DND-41 (cell line): ENCODE data around the gene MCU.

Source experiments
- ATAC-seq: fragments of 200-7000 bp; cut with Tn5 transposase; 3 replicates; pipeline ENCODE4 v1.9.1; 2021; ENCODE audit warnings: low read depth; ENCODE audit not compliant: insufficient read depth
- DNase-seq: peaks from one replicate; pipeline ENCODE4 v3.0.0-alpha.2; 2020
- H2AFZ ChIP-seq: 2 replicates; pipeline ENCODE4 v1.6.0; 2012; ENCODE audit warnings: low read depth, low read length
- H3K27ac ChIP-seq: 2 replicates; pipeline ENCODE4 v1.5.1; 2012; ENCODE audit warnings: low read length, inconsistent platforms
- H3K27me3 ChIP-seq: fragments of 200-600 bp; sonication (generic); 2 replicates; pipeline ENCODE4 v1.6.0; 2012; ENCODE audit warnings: low read length, mild to moderate bottlenecking, inconsistent platforms; ENCODE audit not compliant: insufficient read depth, poor library complexity
- H3K36me3 ChIP-seq: 2 replicates; pipeline ENCODE4 v1.5.1; 2012; ENCODE audit warnings: low read length, inconsistent platforms; ENCODE audit not compliant: insufficient read depth
- H3K4me1 ChIP-seq: 2 replicates; pipeline ENCODE4 v1.5.1; 2012; ENCODE audit warnings: mild to moderate bottlenecking, low read length; ENCODE audit not compliant: insufficient read depth
- H3K4me2 ChIP-seq: 2 replicates; pipeline ENCODE4 v1.6.0; 2012; ENCODE audit warnings: mild to moderate bottlenecking, moderate library complexity, low read length, inconsistent platforms; ENCODE audit not compliant: insufficient read depth
- H3K4me3 ChIP-seq, 2 experiments: fragments of 200-600 bp in 1 of 2; shearing (Covaris generic) in 1 of 2; 2 replicates each; pipeline ENCODE4 v1.5.1; 2012 to 2016; ENCODE audit warnings: inconsistent platforms in 2 of 2, low read length in 2 of 2, mild to moderate bottlenecking in 2 of 2, low read depth in 1 of 2, moderate library complexity in 1 of 2
- H3K79me2 ChIP-seq: 2 replicates; pipeline ENCODE4 v1.6.0; 2012; ENCODE audit warnings: low read length, inconsistent platforms; ENCODE audit not compliant: insufficient read depth
- H3K9ac ChIP-seq: 2 replicates; pipeline ENCODE4 v1.6.0; 2012; ENCODE audit warnings: low read depth, mild to moderate bottlenecking, inconsistent platforms, low read length, moderate library complexity
- H3K9me3 ChIP-seq: 2 replicates; pipeline ENCODE4 v1.5.1; 2012; ENCODE audit warnings: low read length, moderate library complexity, mild to moderate bottlenecking, inconsistent platforms; ENCODE audit not compliant: insufficient read depth, severe bottlenecking
- H4K20me1 ChIP-seq: 2 replicates; pipeline ENCODE4 v1.6.0; 2012; ENCODE audit warnings: low read length; ENCODE audit not compliant: insufficient read depth
- CTCF ChIP-seq: IDR thresholded peaks from 2 replicates; pipeline ENCODE4 v1.5.1; 2012; ENCODE audit warnings: borderline replicate concordance, low read length, moderate library complexity, mild to moderate bottlenecking; ENCODE audit not compliant: poor library complexity, severe bottlenecking; ENCODE audit errors: extremely low read depth
- EZH2 ChIP-seq: IDR thresholded peaks from 3 replicates; pipeline ENCODE4 v1.6.1; 2012; ENCODE audit warnings: borderline replicate concordance, low read depth, mild to moderate bottlenecking, moderate library complexity, low read length, inconsistent platforms; ENCODE audit not compliant: severe bottlenecking

The MCU gene

GRCh38 chr10:72879245-72879644 is 187.3 kb downstream of the MCU start:
- H3K27me3 ChIP-seq: no peaks in the 10 kb centered on the region

GRCh38 chr10:72881291-72881690 is 189.3 kb downstream of the MCU start:
- Histone ChIP-seq H3K27me3 (no peaks in the 10 kb centered on the region), H3K4me2 (no peak overlapping the region), H2AFZ (no peak overlapping the region), H3K4me1 (no peaks in the 10 kb centered on the region), H3K9me3 (no peaks in the 10 kb centered on the region), H3K9ac (no peak overlapping the region), H3K79me2 (no peaks in the 10 kb centered on the region), H3K36me3 (peaks cover 26% of the 10 kb centered on the region; the same call in 1 of the 2 replicates), H3K27ac (no peak overlapping the region), H3K4me3 (no peak overlapping the region), H4K20me1 (no peaks in the 10 kb centered on the region)
- no peak for TF ChIP-seq EZH2
- no peak for TF ChIP-seq CTCF
- ATAC-seq (no peak), DNase-seq (no peak)

More at GRCh38 chr10:72879245-72879644, 187.3 kb downstream of the MCU start:
- H3K36me3 ChIP-seq: peaks cover 17% of the 10 kb centered on the region; the same call in 1 of the 2 replicates
- no peak overlapping the region for H2AFZ ChIP-seq
- no peaks in the 10 kb centered on the region for H3K9me3 ChIP-seq
- H3K27ac ChIP-seq: no peak overlapping the region
- TF ChIP-seq CTCF (no peak), EZH2 (no peak)
- H3K4me2 ChIP-seq: no peak overlapping the region
- no peaks in the 10 kb centered on the region for H4K20me1 ChIP-seq
- no peak overlapping the region for H3K4me3 ChIP-seq
- H3K79me2 ChIP-seq: no peaks in the 10 kb centered on the region
- no peaks in the 10 kb centered on the region for H3K4me1 ChIP-seq
- ATAC-seq (no peak), DNase-seq (no peak)
- no peak overlapping the region for H3K9ac ChIP-seq

GRCh38 chr10:72883861-72884260 is 191.9 kb downstream of the MCU start:
- Histone ChIP-seq H3K9me3 (no peaks in the 10 kb centered on the region), H3K4me2 (no peak overlapping the region), H4K20me1 (no peaks in the 10 kb centered on the region), H3K27ac (no peak overlapping the region), H2AFZ (no peak overlapping the region), H3K4me3 (no peak overlapping the region), H3K27me3 (no peaks in the 10 kb centered on the region), H3K9ac (no peak overlapping the region), H3K36me3 (peaks cover 26% of the 10 kb centered on the region; the same call in 1 of the 2 replicates), H3K4me1 (no peaks in the 10 kb centered on the region), H3K79me2 (no peaks in the 10 kb centered on the region)
- no peak for ATAC-seq
- no peak for DNase-seq
- TF ChIP-seq EZH2: no peak
- TF ChIP-seq CTCF: no peak

- H3K36me3 ChIP-seq: peaks cover 24% of the 10 kb centered on the region; the same call in 1 of the 2 replicates
- no peaks in the 10 kb centered on the region for H3K4me1 ChIP-seq
- TF ChIP-seq EZH2 (no peak), CTCF (no peak)
- H3K9me3 ChIP-seq: no peaks in the 10 kb centered on the region
- ATAC-seq (no peak), DNase-seq (no peak)
- no peaks in the 10 kb centered on the region for H4K20me1 ChIP-seq
- no peak overlapping the region for H3K4me3 ChIP-seq
- no peak overlapping the region for H3K4me2 ChIP-seq
- H2AFZ ChIP-seq: no peak overlapping the region
- H3K27ac ChIP-seq: no peak overlapping the region
- H3K9ac ChIP-seq: no peak overlapping the region
- H3K27me3 ChIP-seq: no peaks in the 10 kb centered on the region
- no peaks in the 10 kb centered on the region for H3K79me2 ChIP-seq
Observed at GRCh38 chr10:72885953-72886352, 194.0 kb downstream of the MCU start.
